K562 (cell line): Measurements from ENCODE around the gene RBM19. TPM values are rescaled to one million over a fixed set of nuclear protein-coding genes. Genes with fewer than 3 reads are reported as not detected.

Experiments
- ATAC-seq: fragments of 200-7000 bp; cut with Tn5 transposase; 3 replicates; pipeline ENCODE4 v1.9.1; 2020; ENCODE audit warnings: moderate library complexity
- BruUV-seq: library from RNA; stranded (reverse); fragments of 400-500 nt; replicated peaks from 2 replicates; lab custom pipeline; 2021; lab: Mats Ljungman, UMichigan
- CTCF ChIA-PET: fragments of 300-600 bp; formaldehyde crosslinking; extraction: SDS; loops from one replicate; lab custom pipeline; 2021; ENCODE audit warnings: low intra/inter-chr PET ratio; lab: Yijun Ruan, JAX
- POLR2A ChIA-PET: fragments of 300-600, 350-650 bp; sonication (Branson Sonifier 250); formaldehyde crosslinking; extraction: SDS; loops from one replicate; lab custom pipeline; 2021; ENCODE audit warnings: antibody characterized with exemption, inconsistent platforms; lab: Yijun Ruan, JAX
- DNase-seq, 4 experiments: peaks; one replicate each; pipeline versions ENCODE4 v3.0.0 to v3.0.0-alpha.2; 2011 to 2018; ENCODE audit warnings: low spot score in 3 of 4, mixed read lengths in 3 of 4; ENCODE audit errors: extremely low read depth in 1 of 4
- FAIRE-seq: peaks from 2 replicates; lab custom pipeline; 2011; peaks lifted over from hg19 to GRCh38; lab: Jason Lieb, UNC
- H2AFZ ChIP-seq: 2 replicates; pipeline ENCODE4 v1.6.0; 2011; ENCODE audit warnings: low read depth, low read length, control low read depth, inconsistent platforms
- H3K27ac ChIP-seq: fragments of 200-600 bp; 3 replicates; pipeline ENCODE4 v1.8.0; 2011; ENCODE audit warnings: low read depth, mild to moderate bottlenecking, control low read depth, inconsistent platforms, low read length, moderate library complexity, mixed read lengths; ENCODE audit errors: extremely low read depth
- H3K27me3 ChIP-seq, 2 experiments: fragments of 300-600 bp in 1 of 2; 2 replicates in 1 of 2; 3 replicates in 1 of 2; pipeline versions ENCODE4 v1.6.0 to v1.8.0; 2011; ENCODE audit warnings: inconsistent platforms in 2 of 2, low read length in 2 of 2, mild to moderate bottlenecking in 1 of 2, mixed read lengths in 1 of 2, moderate library complexity in 1 of 2; ENCODE audit not compliant: control insufficient read depth in 2 of 2, insufficient read depth in 2 of 2
- H3K36me3 ChIP-seq: fragments of 300-600 bp; 3 replicates; pipeline ENCODE4 v1.8.0; 2011; ENCODE audit warnings: mild to moderate bottlenecking, low read length, inconsistent platforms; ENCODE audit not compliant: control insufficient read depth, insufficient read depth
- H3K4me1 ChIP-seq, 2 experiments: fragments of 200-600 bp in 1 of 2; replicated peaks in 1 of 2; 2 replicates in 1 of 2; 3 replicates in 1 of 2; pipeline versions ENCODE4 v1.5.1 to v1.8.0; 2011; ENCODE audit warnings: inconsistent platforms in 2 of 2, low read length in 2 of 2, mild to moderate bottlenecking in 1 of 2, mixed read lengths in 1 of 2, moderate library complexity in 1 of 2; ENCODE audit not compliant: control insufficient read depth in 2 of 2, insufficient read depth in 2 of 2
- H3K4me2 ChIP-seq: 2 replicates; pipeline ENCODE4 v1.6.1; 2011; ENCODE audit warnings: low read length, control low read depth, inconsistent platforms, mixed read lengths; ENCODE audit not compliant: insufficient read depth
- H3K4me3 ChIP-seq: fragments of 200-600 bp; sonication (generic), shearing (Covaris generic); 2 replicates; pipeline ENCODE4 v1.5.1; 2016; ENCODE audit warnings: control low read depth, inconsistent platforms
- H3K79me2 ChIP-seq: fragments of 200-600 bp; 3 replicates; pipeline ENCODE4 v1.8.0; 2011; ENCODE audit warnings: low read length, inconsistent platforms; ENCODE audit not compliant: control insufficient read depth, insufficient read depth
- H3K9ac ChIP-seq, 2 experiments: 2 replicates each; pipeline versions ENCODE4 v1.6.0 to v1.6.1; 2011; ENCODE audit warnings: low read depth in 2 of 2, low read length in 2 of 2, control low read depth in 1 of 2, inconsistent platforms in 1 of 2, mild to moderate bottlenecking in 1 of 2, mixed read lengths in 1 of 2; ENCODE audit not compliant: insufficient read depth in 1 of 2
- H3K9me1 ChIP-seq: one replicate; pipeline ENCODE4 v1.6.0; 2011; ENCODE audit warnings: inconsistent platforms, mild to moderate bottlenecking, low read length, moderate library complexity; ENCODE audit not compliant: control insufficient read depth, insufficient read depth
- H3K9me3 ChIP-seq: replicated peaks from 2 replicates; pipeline ENCODE4 v1.5.1; 2011; ENCODE audit warnings: low read depth, low read length, inconsistent platforms; ENCODE audit not compliant: control insufficient read depth, insufficient read depth
- H4K20me1 ChIP-seq: replicated peaks from 2 replicates; pipeline ENCODE4 v1.6.1; 2011; ENCODE audit warnings: low read length, inconsistent platforms, mixed read lengths; ENCODE audit not compliant: control insufficient read depth, insufficient read depth
- HDGF ChIP-seq: fragments of 450-650 bp; IDR thresholded peaks from 2 replicates; pipeline ENCODE4 v1.6.1; 2016
- HNRNPUL1 ChIP-seq: fragments of 200-400 bp; formaldehyde crosslinking; IDR thresholded peaks from 2 replicates; pipeline ENCODE4 v1.6.1; 2017; ENCODE audit warnings: low read length
- WGBS: fragments of 100-300 bp; shearing (Covaris generic); methylation state at CpG from one replicate; pipeline ENCODE4 v1.1.6; 2016; ENCODE audit warnings: low coverage, mixed read lengths; ENCODE audit not compliant: insufficient coverage; ENCODE audit errors: missing lambda C conversion rate; 5-methylcytosine and 5-hydroxymethylcytosine counted together
- in situ Hi-C: fragments of 300-500 bp; cut with MboI; formaldehyde crosslinking; loops from 4 replicates; pipeline ENCODE4 v1.15.0; 2018; ENCODE audit warnings: inconsistent platforms, mixed read lengths
- intact Hi-C: fragments of 100-400 bp; cut with micrococcal nuclease; formaldehyde crosslinking; loops from 2 replicates; pipeline ENCODE4 v1.14.2; 2022
- polyA plus RNA-seq, 8 experiments: library from polyadenylated mRNA; depleted of rRNA in 4 of 8; stranded (reverse) in 5 of 8; unstranded in 3 of 8; fragments of >200 nt; fragmentation: Nextera tagmentation in 2 of 8; fragmentation: Illumina TruSeq in 1 of 8; extraction: Ambion mirVana in 2 of 8; extraction: Trizol in 1 of 8; gene quantifications; 2 replicates each; pipeline versions ENCODE4 v1.2.1 to v1.2.3, GENCODE V29; 2011 to 2014; ENCODE audit warnings: inconsistent platforms in 1 of 8, missing spikeins in 1 of 8
- total RNA-seq, 7 experiments: library from RNA; depleted of rRNA in 6 of 7; stranded (reverse); fragments of >200 nt in 6 of 7; fragmentation: Illumina TruSeq in 2 of 7; extraction: Trizol in 2 of 7; gene quantifications; 2 replicates each; pipeline versions ENCODE4 v1.2.1 to v1.2.3, GENCODE V29; 2011 to 2021; ENCODE audit warnings: low replicate concordance in 1 of 7
- TF ChIP-seq, protein P1 (sequence below): fragments of 250-450 bp; sonication (Bioruptor Pico); IDR thresholded peaks from 2 replicates; pipeline ENCODE4 v1.5.0; 2021
- TF ChIP-seq, protein P2 (sequence below): fragments of 450-650 bp; formaldehyde crosslinking; IDR thresholded peaks from 2 replicates; pipeline ENCODE4 v1.4.0; 2020; ENCODE audit warnings: mild to moderate bottlenecking, mixed read lengths
- TF ChIP-seq, protein P3 (sequence below): fragments of 250-450 bp; sonication (Bioruptor Pico); IDR thresholded peaks from 2 replicates; pipeline ENCODE4 v1.5.1; 2021; ENCODE audit warnings: mild to moderate bottlenecking

Gene RBM19
- total and polyA plus RNA-seq, 9 of the 15 experiments (the other 6 are each of a cell fraction or from before 2014, with no cell fraction given), result 16.0 to 58.4 (median 37.9) TPM

GRCh38 chr12:113870890-113871289, 95.2 kb downstream of the RBM19 start:
- ATAC-seq, result no peak

More at GRCh38 chr12:113870890-113871289, 95.2 kb downstream of the RBM19 start:
- H3K79me2 ChIP-seq, result no peaks in the 10 kb centered on the region
- H3K4me1 ChIP-seq, result peaks cover 0 to 7% of the 10 kb centered on the region in 2 experiments; a peak in 2 of 5 replicates
- H3K9ac ChIP-seq, result no peak overlapping the region
- WGBS, result 61% methylated on average over 2 of the region's 2 CpGs
- no peak for FAIRE-seq
- H4K20me1 ChIP-seq, result no peaks in the 10 kb centered on the region
- intact Hi-C loops (no loop called here), in situ Hi-C loops (no loop called here)
- TF ChIP-seq HNRNPUL1, result no peak
- TF ChIP-seq, protein P1, sequence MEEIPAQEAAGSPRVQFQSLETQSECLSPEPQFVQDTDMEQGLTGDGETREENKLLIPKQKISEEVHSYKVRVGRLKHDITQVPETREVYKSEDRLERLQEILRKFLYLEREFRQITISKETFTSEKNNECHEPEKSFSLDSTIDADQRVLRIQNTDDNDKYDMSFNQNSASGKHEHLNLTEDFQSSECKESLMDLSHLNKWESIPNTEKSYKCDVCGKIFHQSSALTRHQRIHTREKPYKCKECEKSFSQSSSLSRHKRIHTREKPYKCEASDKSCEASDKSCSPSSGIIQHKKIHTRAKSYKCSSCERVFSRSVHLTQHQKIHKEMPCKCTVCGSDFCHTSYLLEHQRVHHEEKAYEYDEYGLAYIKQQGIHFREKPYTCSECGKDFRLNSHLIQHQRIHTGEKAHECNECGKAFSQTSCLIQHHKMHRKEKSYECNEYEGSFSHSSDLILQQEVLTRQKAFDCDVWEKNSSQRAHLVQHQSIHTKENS (CRISPR knock-in tag), result no peak
- no peak for TF ChIP-seq HDGF
- TF ChIP-seq, protein P2, sequence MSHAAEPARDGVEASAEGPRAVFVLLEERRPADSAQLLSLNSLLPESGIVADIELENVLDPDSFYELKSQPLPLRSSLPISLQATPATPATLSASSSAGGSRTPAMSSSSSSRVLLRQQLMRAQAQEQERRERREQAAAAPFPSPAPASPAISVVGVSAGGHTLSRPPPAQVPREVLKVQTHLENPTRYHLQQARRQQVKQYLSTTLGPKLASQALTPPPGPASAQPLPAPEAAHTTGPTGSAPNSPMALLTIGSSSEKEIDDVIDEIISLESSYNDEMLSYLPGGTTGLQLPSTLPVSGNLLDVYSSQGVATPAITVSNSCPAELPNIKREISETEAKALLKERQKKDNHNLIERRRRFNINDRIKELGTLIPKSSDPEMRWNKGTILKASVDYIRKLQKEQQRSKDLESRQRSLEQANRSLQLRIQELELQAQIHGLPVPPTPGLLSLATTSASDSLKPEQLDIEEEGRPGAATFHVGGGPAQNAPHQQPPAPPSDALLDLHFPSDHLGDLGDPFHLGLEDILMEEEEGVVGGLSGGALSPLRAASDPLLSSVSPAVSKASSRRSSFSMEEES, result peak; percentile 53
- TF ChIP-seq, protein P3, sequence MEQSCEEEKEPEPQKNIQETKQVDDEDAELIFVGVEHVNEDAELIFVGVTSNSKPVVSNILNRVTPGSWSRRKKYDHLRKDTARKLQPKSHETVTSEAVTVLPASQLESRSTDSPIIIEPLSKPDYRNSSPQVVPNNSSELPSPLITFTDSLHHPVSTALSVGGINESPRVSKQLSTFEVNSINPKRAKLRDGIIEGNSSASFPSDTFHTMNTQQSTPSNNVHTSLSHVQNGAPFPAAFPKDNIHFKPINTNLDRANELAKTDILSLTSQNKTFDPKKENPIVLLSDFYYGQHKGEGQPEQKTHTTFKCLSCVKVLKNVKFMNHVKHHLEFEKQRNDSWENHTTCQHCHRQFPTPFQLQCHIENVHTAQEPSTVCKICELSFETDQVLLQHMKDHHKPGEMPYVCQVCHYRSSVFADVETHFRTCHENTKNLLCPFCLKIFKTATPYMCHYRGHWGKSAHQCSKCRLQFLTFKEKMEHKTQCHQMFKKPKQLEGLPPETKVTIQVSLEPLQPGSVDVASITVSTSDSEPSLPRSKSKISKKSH, result no peak
- H2AFZ ChIP-seq, result no peak overlapping the region
- no TSS peak for BruUV-seq
- no peak for DNase-seq
- ChIA-PET POLR2A (no interaction called here), CTCF (no interaction called here)
- no peaks in the 10 kb centered on the region for H3K9me1 ChIP-seq
- H3K36me3 ChIP-seq, result peaks cover 30% of the 10 kb centered on the region; the same call in 2 of the 3 replicates
- no peaks in the 10 kb centered on the region for H3K27me3 ChIP-seq
- no peak overlapping the region for H3K4me2 ChIP-seq
- no peak overlapping the region for H3K4me3 ChIP-seq
- no peaks in the 10 kb centered on the region for H3K9me3 ChIP-seq
- H3K27ac ChIP-seq, result no peak overlapping the region
